GM21367 (cell line): ENCODE measurements around the gene MAST4.

Experiments used
- ATAC-seq: cut with Tn5 transposase; IDR thresholded peaks from one replicate; pipeline ENCODE4 v1.9.1; 2021; ENCODE audit not compliant: unreplicated experiment

The MAST4 gene

DNA sequence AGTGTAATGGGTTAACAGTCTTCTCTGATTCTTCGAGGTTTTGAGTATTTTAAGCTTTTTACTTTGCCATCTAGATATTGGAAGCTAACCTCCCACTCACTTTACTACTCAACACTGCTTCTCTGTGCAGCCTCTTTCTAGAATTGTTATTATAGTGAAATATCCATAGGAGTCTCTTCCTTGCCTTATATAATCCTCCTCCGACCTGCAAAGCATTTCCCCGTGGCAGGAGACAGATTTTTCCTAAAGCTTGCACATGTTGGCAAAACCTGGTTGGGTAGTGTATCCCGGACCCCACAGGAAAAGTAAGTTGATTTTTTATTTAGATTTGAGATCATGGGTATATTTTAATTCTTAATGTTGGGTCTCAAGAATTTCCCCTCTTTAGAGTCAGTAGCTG, 351.3 kb downstream of the MAST4 start:
- no peak for ATAC-seq

DNA sequence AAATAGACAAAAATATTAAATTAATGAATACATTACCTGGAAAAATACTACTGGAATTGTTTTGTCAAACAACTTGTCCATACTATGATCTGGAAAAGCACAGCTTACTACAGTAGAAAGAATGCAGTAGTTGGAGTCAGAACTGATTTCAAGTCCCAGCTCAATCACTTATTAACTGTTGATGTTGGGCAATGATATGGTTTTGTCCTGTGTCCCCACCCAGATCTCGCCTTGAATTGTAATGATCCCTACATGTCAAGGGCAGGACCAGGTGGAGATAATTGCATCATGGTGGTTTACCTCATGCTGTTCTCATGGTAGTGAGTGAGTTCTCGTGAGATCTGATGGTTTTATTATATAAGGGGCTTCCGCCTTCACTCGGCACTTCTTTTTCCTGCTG, 352.9 kb downstream of the MAST4 start:
- no peak for ATAC-seq

DNA sequence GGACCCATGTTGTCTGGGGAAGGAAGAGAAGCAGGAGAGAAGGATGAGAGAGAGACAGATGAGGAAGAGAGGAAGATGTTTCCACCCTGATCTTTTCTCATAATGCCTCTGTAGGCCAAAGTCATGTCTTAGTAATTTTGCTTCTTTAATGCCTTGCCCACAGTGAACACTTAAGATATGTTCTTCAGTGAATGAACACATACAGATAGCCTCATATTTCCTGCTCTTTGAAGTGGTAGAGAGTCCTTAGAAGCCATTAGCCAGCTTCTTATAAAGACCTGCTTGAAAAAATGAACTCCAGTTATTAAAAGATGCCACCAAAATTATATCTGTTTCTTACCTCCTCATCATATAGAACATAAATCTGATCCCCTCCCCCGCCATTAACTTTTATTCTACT, 356.0 kb downstream of the MAST4 start:
- ATAC-seq: no peak

DNA sequence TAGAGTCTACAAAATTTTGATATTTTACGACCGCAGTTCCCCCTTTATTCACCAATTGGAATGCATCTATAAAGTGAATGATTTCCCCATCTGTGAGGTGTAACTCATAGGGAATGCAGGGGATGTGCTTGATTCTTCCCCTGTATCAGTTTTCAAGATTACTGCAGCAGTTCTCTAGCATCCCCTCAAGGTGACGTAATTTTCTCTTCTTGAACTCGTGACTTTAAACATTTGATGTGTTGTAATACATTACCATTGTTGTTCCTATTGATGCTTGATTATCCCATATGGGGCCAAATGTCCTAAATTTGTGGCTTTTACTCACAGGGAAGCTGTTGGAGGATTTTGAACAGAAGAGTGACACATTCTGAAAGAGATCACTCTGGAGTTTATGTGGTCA, 360.2 kb downstream of the MAST4 start:
- ATAC-seq: no peak

DNA sequence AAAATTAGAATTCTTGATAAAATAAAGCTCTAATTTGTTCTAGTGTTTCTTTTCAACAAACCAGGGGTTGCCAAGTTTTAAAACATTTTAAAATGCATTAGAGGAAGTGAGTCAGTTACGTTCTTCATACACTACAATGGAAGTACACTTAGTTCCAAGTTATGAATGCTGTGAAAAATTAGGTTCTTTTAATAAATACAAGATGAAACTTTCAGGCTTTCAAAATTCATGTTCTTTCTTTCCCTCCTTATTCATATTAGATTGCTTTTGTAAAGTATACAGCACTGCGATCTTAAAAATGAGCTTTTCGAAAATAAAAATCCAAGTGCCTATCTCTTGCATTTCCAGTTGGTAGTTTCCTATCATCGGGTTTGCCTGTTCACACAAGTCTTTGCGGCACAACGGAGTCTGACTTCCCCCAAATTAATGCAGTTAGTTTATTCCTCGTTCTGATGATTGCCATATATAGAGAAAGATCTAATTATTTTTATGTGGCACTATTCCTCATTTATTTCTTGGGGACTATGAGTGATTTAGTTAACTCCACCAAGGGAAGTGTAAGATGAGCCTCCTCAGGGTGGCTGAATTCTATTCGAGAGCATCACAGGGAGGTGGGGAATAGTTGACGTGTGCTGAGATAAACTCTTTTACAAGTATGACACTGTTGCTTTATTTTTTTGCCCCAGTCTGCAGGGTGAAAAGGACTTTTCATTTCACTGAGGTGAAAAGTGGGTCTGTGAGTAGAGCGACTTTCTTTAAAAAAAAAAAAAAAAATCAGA, 362.2 kb downstream of the MAST4 start:
- no peak for ATAC-seq

DNA sequence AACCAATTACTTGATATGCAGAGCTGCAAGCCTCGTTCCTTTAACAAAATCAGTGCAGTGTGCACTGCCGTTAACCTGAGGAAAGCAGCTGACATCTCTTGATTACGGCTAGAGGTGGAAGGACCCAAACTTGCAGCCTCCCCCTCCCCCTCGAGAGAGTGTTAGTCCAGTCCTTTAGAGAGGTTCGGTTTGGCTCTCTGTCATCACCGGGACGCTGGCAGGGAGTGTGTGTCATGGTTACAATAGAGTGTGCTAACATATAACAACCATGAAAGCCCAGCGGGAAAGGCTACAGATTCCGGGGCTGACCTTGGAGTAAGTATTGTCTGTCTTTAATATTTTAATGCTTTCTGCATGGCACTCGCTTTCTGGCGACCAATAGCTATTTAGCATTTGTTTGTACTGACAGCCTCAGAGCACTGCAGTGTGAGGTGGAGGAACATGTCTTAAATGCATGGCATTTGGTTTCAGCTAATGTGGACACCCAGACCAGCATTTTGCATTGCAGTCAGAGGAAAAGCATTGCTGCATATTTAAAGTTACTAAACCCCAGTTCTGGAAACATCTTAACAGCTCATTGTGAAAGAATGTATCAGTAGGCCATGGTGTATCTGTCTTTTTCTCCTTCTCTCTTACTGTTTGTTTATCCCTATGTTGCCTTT, 362.9 kb downstream of the MAST4 start:
- ATAC-seq: no peak

DNA sequence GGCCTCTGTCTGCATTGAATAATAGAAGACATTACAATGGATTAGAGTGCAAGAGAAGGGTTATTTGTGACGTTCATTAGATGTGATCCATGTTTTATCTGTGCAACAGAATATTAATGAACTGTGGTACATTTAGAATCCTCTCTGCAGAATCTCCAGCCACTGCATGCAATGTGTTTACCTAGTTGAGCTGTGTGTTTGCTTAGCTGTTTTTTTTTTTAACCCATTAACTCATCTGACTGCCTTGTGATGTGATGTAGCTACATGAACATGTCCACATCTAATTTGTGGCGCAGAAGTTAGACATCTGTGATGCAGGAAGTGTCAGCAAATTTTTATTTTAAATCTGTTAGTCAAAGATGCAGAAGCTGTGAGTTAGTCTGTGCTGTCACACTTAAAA, 363.5 kb downstream of the MAST4 start:
- no peak for ATAC-seq

DNA sequence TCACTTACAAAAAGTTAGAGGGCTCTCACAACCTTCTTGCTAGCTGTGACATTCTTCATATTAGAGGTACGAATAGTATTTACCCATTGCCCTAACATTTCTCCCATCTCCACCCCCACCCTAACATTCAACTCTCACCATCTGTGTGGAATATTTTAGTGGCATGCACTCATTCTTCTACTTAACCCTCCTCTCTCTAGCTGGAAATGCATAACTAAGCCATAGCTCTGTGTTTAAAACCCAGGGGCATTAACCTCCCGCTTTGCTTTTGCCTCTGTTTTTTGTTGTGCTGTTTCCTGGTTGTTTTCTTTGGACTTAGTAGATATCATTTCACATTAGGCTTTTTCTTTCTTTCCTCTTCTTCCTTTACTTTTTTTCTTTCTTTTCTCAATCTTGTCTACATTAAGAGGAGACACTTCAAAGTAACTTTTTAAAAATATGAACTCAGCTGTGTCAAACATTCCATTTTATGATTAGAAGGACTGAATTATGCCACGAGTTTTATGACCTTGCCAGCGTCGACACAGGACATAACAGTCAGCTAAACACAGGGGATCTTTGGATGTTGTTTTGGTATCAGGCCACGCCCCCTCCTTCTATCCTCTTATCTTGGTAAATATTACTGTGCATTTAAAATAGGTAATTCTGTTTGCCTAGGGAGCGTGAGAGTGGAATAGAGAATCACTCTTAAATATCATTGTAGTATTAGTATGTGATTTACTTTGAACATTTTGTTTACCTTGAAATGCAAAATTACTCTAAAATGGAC, 364.4 kb downstream of the MAST4 start:
- no peak for ATAC-seq

DNA sequence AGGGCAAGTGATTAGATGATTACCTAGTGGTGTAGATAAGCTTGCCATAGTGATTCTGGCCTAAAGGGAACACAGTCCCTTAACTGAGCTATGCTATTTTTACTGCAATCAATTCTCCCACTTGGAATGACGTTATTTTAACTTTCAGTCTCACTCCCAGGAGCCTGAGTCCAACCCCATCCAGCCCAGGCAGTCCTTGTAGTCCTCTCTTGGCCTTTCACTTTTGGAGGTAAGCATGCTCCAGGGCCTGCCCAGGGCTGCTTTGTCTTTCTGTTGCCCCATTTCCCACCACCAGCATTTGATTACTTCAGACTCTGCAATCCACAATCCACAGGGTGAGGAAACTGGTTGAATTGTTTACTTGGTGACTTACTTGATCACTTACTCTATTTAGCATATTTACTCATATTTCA, 367.4 kb downstream of the MAST4 start:
- ATAC-seq: no peak

DNA sequence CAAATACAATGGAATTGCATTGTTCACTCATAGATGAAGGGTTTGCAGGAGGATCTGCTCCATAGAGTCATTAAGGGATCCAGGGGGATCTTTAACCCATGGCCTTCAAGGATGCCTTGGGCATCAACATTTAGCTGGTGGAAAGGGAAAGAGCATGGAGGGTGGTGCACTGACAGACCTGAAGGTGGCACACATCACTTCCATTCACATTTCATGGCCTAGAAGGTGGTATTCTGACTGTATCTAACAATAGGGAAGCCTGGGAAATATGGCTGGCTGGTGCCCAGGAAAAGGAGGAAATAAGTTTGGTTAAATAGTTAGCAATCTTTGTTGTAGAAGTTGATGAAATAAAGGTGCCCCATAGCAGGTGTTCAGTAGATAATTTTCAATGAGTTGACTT, 370.2 kb downstream of the MAST4 start:
- no peak for ATAC-seq

DNA sequence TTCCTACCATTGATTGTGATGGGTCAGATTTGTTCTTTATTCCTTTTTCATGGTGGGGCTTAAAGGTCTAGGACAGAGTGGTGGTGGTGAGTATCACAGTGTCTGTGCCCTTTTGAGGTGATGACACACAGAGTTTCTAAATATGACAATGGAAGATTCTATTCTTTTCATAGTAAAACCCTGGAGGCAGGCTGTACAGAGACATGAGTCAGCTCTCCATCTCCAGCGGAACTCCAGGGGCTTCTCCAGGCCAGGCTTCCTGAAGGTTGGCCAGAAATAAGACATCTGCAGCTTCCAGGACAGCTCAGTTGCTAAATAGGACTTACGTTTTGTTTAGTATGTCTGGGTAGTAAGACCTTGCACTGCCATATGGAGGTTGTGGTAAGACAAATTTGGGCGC, 370.9 kb downstream of the MAST4 start:
- ATAC-seq: no peak

DNA sequence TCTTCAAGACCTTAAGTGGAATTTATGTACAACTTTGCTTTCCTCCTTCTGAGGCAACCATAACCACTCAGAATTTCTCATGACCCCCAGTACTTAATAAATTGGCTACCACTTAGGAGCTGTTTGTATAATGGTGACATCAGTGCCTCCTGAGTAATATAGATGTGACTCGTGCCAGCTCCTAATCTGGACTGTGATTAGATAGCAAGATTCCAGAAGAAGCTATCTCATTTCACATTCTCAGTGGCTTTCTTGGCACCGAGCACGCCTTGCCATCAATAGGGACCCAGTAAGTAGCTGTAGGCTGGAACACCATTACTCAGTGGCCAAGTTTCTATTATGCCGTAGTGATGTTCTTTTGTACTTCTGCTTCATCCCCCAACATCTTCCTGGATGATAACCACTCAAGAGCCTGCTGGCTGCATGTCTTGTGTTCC, 371.7 kb downstream of the MAST4 start:
- ATAC-seq: no peak

DNA sequence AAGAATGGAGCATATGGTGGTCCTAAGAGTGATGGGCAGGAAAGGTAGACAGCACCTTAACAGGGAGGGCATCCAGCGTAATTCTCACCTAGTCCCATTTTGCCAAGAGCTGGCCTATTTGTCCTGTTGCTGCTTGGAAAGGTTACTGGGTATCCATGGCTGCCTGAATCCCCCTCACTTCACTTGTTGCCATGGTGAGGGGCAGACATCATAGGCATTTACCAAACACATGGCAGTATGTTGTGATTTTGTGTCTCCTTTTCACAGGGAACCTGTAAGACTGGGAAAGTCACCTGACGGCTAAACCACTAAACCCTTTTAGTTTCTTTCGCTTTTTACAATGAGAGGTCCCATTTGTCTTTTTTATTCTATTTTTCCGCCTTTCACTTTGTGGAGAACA, 373.3 kb downstream of the MAST4 start:
- no peak for ATAC-seq

DNA sequence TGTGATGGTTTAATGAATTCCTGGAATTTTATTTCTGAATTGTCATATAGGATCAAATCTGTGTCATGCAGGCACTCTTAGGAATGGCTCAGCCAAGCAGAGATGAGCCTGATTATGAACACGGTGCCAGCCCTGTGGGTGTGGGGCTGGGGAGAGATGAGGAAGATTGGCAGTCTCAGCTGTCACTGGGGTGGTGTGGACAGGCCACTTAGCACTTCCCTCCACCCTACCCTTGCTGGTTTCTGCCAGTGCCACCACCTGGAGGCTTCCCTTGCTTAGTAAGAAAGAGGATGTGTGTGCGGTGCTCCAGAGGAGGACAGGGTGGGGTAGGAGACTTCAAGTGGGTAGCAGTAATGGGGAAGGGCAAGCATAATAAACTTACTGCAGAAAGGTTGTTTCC, 373.8 kb downstream of the MAST4 start:
- no peak for ATAC-seq

DNA sequence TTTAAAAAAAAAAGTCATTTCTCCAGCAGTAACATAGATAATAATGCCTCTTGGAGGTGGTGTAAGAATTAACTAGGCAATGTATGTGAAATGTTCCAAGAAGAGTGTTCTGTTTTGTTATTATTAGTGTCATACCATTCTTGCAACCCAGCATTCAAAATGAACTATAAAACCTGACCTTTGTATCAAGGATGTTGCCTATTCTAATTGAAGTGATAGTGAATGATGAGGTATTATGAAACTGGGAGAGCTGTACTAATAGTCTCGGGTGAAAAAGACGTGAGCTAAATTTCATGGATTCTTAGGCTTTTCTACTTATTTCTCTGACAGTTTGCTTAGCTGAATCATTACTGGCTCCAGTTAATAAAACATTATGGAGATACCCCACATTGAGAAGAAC, 375.8 kb downstream of the MAST4 start:
- ATAC-seq: no peak

DNA sequence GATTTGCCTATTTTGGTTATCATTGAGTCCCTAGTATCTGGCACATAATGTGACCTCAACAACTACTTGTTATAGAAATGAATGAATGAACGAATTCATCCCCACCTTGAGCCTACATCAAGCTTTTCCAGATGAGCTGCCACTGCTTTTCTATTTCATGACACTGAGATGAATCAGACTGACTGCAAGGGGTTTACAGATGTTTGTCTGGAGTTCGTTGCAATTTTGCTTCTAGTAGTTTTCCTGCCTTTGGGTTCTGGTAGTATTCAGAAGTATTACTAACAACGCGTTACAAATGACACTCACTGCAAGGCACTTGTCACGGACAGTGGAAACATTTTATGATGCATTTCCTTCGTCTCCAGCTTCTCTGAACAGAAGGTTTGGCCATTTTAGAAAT, 378.1 kb downstream of the MAST4 start:
- no peak for ATAC-seq

DNA sequence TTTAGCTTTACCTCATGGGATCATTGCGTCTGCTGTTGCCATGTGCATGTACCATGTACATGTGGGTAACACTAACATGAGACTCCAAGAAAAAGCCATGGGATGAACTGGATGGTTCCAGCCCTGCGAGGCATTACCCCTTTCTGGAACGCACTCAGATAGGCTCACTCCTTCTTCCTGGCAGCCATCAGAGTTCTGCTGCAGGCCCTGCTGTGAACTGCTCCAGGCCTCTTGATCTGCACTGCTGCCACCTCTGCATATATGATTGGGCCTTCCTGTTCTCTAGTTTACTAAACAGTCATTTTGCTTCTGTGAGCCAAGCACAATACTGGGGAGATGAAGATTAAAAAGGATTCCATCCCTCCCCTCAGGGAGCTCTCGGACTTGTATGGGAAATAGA, 379.9 kb downstream of the MAST4 start:
- no peak for ATAC-seq

DNA sequence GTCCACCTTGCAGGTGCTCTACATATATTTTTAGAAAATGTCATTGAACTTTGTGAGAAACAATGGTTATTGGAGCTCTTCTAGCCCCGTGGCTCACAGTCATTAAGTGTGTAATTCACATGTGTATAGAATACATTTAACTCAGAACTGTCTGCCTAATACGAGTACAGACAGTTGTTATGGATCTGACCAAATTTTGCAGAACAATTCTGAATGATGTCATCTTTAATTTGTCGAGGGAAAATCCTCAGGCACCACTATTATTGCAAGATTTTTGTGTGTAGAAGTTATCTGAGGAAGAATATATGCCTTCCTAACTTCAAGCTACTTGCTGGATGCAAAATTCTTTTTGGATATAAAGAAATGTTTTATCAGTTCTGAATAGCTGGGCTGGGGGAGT, 383.5 kb downstream of the MAST4 start:
- no peak for ATAC-seq

DNA sequence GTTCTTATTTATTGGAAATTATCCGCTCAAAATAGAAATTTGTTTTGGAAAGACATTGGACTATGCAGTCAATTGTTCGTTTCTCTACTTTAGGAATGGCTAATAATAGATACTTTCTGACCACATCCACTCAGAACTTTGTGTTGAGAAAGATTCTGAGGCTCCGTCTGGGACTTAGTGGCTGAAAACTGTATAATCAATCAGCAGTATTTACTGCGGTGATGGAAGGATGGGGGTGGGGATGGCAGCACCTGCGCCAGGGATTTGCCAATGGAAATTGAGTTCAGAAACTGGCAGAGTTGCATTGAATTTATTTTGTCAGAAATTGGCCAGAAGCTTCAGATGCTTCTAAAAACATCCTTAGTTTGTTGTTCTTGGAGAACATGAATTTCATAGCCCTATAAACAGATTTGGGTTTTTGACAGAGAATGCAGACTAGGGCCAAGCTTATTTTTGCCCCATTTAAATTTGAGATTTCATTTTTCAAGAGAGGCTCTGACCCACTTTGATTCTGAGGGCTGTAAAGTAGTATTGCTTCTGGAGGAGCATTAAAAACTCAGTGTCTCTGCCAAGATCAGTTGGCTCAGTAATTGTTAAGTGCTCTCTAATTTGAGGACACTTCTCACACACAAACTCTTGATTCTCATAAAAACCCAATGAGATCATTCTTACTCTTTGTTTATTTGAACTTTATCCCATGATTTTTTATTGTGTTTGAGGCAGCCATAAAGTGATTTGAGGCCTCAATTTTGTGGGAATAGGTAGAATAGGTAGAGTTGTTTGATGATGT, 385.3 kb downstream of the MAST4 start:
- ATAC-seq: no peak

DNA sequence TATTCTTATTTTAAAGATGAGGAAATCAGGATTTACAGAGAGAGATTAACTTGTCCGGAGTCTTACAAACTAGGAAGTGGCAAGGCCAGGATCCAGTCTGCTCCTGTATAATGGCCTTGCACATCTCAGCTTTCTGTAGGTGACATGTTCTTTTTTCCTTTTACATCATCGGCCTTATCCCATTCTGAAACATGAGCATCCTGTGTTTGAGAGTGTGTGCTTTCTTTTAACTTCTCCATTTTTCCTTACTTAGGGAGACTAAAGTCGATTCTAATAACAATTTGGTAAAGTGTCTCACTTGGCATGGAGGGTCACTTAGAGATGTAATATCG, 385.8 kb downstream of the MAST4 start:
- no peak for ATAC-seq

DNA sequence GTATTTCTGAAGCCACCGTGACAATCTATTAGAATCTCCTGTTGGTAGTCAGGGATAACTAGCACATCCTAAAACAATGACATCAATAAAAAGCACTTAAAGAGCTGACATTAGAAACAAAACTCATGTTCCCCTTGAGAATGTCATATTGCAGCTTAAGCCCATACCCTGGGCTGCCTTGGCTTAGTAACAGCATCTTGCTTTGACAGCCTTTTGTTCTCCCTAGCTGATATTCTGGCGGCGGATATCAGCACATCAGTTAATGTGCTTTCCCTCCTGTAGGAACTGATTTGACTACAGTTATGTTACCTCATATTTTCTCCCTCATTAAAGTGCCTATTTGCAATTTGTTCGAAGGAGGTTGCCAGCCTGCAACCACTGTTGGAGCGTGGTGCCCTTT, 386.3 kb downstream of the MAST4 start:
- ATAC-seq: no peak
